Activated CD4-positive, alpha-beta T cell treated with anti-CD3 and anti-CD28 coated beads, Interleukin-2, Interleukin-4, amounts not matched to agents 100 ng/mL and 50 ng/mL, durations not matched to agents 16 hours and 8 hours (primary cell): ENCODE data around the gene CNTROB.
A peak's percentile ranks its signal among the peaks of the same experiment; 100 is the strongest.

Experiments used
- DNase-seq: peaks from one replicate; pipeline ENCODE4 v3.0.0-alpha.2; 2020; ENCODE audit warnings: low spot score

CNTROB gene

GRCh38 chr17:7989781-7990655 is 58.0 kb downstream of the CNTROB start:
- DNase-seq: peak; percentile 94

- no peak for DNase-seq
These were observed 60.5 kb downstream of the CNTROB start for GRCh38 chr17:7992516-7992915.

- DNase-seq: no peak
These were observed 60.9 kb downstream of the CNTROB start for GRCh38 chr17:7992924-7993323.

GRCh38 chr17:7993972-7994589 is 62.1 kb downstream of the CNTROB start:
- DNase-seq: no peak

GRCh38 chr17:7995724-7996123 is 63.7 kb downstream of the CNTROB start:
- DNase-seq: no peak

- DNase-seq: peak; percentile 33
These were observed 65.2 kb downstream of the CNTROB start for GRCh38 chr17:7997186-7997585.
